Measurements from ENCODE around the gene ERICH6. TPM values are rescaled to one million over a fixed set of nuclear protein-coding genes. Genes with fewer than 3 reads are reported as not detected.

The ERICH6 gene
- total RNA-seq, 8 experiments from 2014 or later, result 0.20 to 0.43 (median 0.23) TPM; not detected in 2

DNA sequence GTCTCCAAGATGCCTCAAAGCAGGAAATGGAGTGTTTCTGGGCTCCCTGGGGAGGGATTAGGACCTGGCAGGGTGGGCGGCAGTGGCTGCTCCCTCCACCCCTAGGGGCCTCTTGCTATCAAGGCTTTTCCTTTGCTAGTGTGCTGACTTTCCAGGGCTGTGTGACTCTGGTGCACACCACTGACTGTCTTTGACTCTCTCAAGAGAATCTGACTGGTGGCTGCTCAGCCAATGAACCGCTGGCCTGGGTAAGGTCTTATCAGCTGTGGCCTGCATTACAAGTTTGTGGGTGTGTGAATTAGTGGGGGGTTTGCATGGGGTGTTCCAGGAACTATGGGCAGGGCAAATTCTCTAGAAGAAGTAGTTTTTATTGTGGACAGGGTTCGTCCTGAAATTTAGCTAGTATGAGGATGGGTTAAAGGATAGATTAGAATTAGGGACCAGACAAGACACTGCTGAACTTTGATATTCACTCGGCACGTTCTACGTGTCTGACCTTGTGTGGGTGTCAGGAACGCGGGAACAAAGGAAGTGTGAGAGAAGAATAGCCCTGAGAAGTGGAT is 29.7 kb upstream of the ERICH6 start:
- in situ Hi-C loops (cut with MboI; ENCODE audit: low pct_unique_long_range_greater_than_20kb in 2 of 9, low sequenced_read_pairs in 9 of 9, unreplicated experiment in 9 of 9), result no loop called here
- peaks cover 0 to 7% of the 10 kb centered on the region in 2 donors for H3K4me1 ChIP-seq (replicated peaks in 1 of 2)
- no peak overlapping the region for H3K27ac ChIP-seq
- peak in 3 of 8 experiments; percentile 42 to 52 (median 50) for ATAC-seq (replicated peaks in 6 of 8)
- WGBS, 10 experiments, result 60 to 95% (median 83%) methylated on average over 1 to 8 of the region's 8 CpGs; no CpG with 5 or more reads in 3 of the 10 experiments
- H3K4me3 ChIP-seq, result no peak overlapping the region

DNA sequence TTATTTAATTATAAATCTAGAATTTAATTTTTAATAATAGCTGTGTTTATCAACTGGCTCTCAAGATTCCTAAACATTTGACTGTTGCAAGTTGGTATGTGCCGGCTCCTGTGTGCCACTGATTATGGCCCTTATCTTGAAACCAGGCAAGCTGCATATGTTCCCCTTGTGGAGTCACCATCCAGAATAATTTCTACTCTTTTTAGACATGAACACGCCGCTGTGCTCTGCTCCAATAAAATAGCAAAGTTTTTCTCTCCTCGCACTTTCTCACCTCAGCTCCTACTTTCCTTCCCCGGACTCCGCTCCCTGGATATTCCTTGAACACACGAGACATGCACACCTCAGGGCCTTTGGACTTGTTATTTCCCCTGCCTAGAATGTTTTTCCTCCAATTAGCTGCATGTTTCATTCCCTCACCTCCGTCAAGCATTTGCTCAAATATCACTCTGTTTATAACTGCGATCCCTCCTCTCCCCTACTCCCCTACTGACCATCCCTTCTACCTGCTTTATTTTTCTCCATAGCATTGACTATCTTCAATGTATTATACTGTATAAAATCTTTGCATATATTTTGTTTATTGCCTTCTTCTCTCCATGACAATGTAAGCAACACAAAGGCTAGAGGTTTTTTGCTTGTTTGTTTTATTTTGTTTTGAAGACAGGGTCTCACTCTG is 26.1 kb upstream of the ERICH6 start:
- no peak overlapping the region for H3K27ac ChIP-seq
- H3K4me3 ChIP-seq, result no peak overlapping the region
- no peaks in the 10 kb centered on the region for H3K4me1 ChIP-seq (replicated peaks in 1 of 2)
- WGBS, 10 experiments, result 85 to 100% (median 93%) methylated on average over 5 to 9 of the region's 9 CpGs
- in situ Hi-C loops (cut with MboI; ENCODE audit: low pct_unique_long_range_greater_than_20kb in 2 of 9, low sequenced_read_pairs in 9 of 9, unreplicated experiment in 9 of 9), result no loop called here
- ATAC-seq (replicated peaks in 6 of 8), result no peak

DNA sequence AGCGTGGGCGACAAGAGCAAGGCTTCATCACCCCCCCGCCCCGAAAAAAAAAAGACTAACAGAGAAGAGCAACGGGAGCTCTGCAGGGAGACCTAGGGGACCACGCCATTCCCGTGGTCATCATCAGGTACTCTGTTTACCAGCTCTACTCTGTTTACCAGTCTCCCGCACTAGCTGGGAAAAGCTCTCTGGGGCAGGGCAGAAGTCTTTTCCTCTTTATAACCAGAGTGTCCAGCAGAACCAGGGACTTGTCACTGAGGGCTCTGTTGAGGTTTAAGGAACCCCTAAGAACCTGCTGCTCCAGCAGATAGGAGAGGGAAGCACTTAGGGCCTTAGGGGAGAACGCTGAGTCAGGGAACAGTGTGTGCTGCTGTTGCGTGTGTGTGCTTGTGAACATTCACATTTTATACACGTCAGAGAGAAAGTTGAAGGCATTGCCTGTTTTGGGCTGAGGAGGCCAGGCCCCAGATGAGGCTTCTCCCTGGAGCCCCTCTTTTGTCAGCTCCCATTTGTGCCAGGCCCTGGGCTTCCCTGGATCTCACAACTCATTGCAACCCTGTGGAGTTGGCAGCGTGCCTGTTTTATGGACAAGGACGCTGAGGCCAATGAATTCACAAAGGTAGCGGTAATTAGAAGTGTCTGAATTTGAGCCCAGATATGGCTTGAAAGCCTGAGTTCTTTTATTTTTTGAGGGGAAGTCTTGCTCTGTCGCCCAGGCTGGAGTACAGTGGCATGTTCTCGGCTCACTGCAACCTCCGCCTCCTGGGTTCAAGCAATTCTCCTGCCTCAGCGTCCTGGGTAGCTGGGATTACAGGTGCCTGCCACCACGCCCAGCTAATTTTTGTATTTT is 24.2 kb upstream of the ERICH6 start:
- 60 to 100% (median 86%) methylated on average over 1 to 7 of the region's 19 CpGs; no CpG with 5 or more reads in 2 of the 10 experiments for WGBS, 10 experiments
- Histone ChIP-seq H3K4me1 (replicated peaks in 1 of 2) (no peaks in the 10 kb centered on the region), H3K4me3 (no peak overlapping the region), H3K27ac (no peak overlapping the region)
- no peak for ATAC-seq (replicated peaks in 6 of 8)
- in situ Hi-C loops (cut with MboI; ENCODE audit: low pct_unique_long_range_greater_than_20kb in 2 of 9, low sequenced_read_pairs in 9 of 9, unreplicated experiment in 9 of 9), result no loop called here

DNA sequence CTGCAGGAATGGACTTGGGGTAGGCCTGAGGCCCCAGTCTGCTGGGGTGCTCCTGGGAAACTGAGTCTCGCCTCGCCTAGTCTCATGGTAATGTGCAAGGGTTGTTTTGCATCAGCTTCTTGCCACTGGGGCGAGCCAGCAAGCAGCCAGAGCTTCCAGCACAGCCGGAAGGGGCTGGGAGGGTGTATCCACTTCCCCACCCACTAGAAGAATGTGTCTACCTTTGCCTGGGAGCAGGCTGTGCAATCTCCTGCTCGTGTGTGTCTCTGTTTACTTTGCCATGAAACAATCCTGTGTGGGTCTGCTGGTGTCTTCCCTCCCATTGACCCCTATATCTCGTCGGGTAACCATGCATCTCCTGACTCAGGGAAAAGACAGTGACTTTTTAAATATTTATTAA is 21.8 kb upstream of the ERICH6 start:
- 60 to 100% (median 85%) methylated on average over 1 to 5 of the region's 7 CpGs; no CpG with 5 or more reads in 1 of the 10 experiments for whole genome bisulfite sequencing, 10 experiments
- H3K4me3 ChIP-seq, result no peak overlapping the region
- peak in 1 of 8 experiments; percentile 24 for ATAC-seq (replicated peaks in 6 of 8)
- no peak overlapping the region for H3K27ac ChIP-seq
- peaks cover 6% of the 10 kb centered on the region in 2 donors for H3K4me1 ChIP-seq (replicated peaks in 1 of 2)
- in situ Hi-C loops (cut with MboI; ENCODE audit: low pct_unique_long_range_greater_than_20kb in 2 of 9, low sequenced_read_pairs in 9 of 9, unreplicated experiment in 9 of 9), result no loop called here

DNA sequence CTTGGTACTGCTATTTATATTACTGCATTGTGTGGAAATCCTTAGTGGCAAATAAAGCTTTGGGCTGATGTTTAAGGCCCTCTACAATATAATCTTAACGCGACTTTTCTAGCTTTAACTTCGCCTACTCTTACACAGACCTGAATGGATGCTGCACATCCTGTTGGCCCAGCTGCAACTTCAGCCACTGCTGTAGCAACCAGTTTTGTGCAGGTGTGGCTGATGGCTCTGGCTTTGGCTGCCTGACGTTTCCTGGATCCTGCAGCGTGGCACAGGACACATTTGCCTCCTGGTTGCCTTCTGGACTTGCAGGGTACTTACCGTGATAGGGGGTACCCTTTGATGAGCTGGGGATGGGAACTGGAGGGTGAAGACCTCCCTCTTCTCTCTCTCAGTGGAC is 20.2 kb upstream of the ERICH6 start:
- Histone ChIP-seq H3K4me1 (replicated peaks in 1 of 2) (peaks cover 6% of the 10 kb centered on the region in 2 donors), H3K4me3 (no peak overlapping the region), H3K27ac (no peak overlapping the region)
- no peak for ATAC-seq (replicated peaks in 6 of 8)
- in situ Hi-C loops (cut with MboI; ENCODE audit: low pct_unique_long_range_greater_than_20kb in 2 of 9, low sequenced_read_pairs in 9 of 9, unreplicated experiment in 9 of 9), result loop anchor here in 2 of 9 experiments (25.0 kb wide), 1 partner anchor 138 kb away; no protein-coding TSS in a partner anchor
- WGBS, 10 experiments, result 60 to 100% (median 89%) methylated on average over 1 to 6 of the region's 6 CpGs; no CpG with 5 or more reads in 1 of the 10 experiments

DNA sequence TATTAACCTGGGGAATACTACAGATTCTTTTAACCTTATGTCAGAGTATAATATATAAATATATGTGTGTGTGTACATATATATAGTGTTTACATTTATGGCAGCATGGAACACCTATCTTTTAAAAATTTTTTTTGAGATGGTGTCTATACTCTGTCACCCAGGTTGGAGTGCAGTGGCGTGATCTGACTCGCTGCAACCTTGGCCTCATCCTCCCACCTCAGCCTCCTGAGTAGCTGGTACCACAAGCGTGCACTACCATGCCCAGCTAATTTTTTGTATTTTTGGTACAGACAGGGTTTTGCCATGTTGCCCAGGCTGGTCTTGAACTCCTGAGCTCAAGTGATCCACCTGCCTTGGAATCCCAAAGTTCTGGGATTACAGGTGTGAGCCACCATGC is 18.5 kb upstream of the ERICH6 start:
- H3K4me1 ChIP-seq (replicated peaks in 1 of 2), result peaks cover 6% of the 10 kb centered on the region in 2 donors
- in situ Hi-C loops (cut with MboI; ENCODE audit: low pct_unique_long_range_greater_than_20kb in 2 of 9, low sequenced_read_pairs in 9 of 9, unreplicated experiment in 9 of 9), result loop anchor here in 2 of 9 experiments (25.0 kb wide), 1 partner anchor 140 kb away; no protein-coding TSS in a partner anchor
- no peak overlapping the region for H3K27ac ChIP-seq
- WGBS, 10 experiments, result 90 to 100% (median 100%) methylated on average over 1 to 3 of the region's 3 CpGs; no CpG with 5 or more reads in 4 of the 10 experiments
- no peak for ATAC-seq (replicated peaks in 6 of 8)
- no peak overlapping the region for H3K4me3 ChIP-seq

DNA sequence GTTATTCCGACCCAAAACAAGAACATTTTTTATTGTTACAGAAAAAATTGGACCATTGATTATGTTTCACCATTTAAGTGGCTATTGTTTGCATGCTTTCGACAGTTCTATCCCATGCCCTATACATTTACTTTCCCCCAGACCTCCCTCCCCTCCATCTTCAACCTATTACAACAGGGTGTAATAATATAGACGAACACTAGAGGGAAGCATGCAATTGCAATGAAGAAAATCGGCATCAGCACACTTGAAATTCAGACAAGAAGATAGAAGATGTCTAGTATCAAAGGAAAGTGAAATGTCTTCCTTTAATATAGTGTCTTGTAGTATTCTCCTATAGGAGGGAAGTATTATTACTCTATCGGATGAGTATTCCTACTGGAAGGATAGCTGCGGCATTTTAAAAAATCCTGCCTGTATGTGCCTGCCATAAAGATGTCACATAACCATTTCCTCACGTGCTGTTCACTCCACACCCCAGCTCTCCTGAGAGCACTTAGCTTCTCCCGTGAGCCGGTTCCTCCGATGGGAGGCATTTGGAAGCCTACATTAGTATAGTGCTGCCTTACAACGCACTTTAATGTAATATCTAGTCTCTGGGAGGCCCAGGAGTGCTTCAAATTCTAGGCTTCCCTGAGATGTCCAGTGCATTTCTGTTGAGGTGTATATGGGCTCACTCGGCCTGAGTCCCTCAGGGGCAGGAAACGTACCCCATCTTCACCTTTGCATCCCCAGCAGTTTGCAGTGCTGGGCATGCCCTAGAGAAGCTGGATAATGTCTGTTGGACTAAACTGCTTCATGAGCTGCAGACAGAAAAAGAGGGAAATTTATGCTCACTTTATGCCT is 17.8 kb upstream of the ERICH6 start:
- H3K4me3 ChIP-seq, result peak overlapping the region in 1 of 5 donors; percentile 23
- in situ Hi-C loops (cut with MboI; ENCODE audit: low pct_unique_long_range_greater_than_20kb in 2 of 9, low sequenced_read_pairs in 9 of 9, unreplicated experiment in 9 of 9), result loop anchor here in 2 of 9 experiments (25.0 kb wide), 1 partner anchor 141 kb away; no protein-coding TSS in a partner anchor
- peak; percentile 70 to 98 (median 89) for ATAC-seq (replicated peaks in 6 of 8)
- peak overlapping the region in 1 of 2 donors; percentile 14 for H3K27ac ChIP-seq
- peaks cover 6% of the 10 kb centered on the region in 2 donors for H3K4me1 ChIP-seq (replicated peaks in 1 of 2)
- WGBS, 10 experiments, result 0 to 52% (median 9%) methylated on average over 2 to 11 of the region's 13 CpGs

DNA sequence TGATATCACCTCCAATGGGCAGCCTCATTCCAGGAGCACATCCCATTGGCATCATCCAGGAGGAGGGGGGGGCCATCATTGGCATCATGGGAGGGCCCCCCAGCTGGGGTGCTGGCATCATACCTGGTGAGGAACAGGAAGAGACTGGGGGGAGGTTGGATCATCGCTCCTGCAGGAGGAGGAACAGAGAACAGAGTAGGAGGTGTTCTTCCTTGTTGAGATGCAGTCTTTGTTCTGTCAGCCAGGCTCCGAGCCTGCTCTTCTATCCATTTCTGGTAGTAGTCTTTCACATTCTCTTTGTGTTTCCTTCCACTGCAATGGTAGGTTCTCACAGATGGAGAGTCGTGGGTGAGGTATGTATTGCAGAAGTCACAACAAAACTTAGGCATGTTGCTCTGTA is 16.7 kb upstream of the ERICH6 start:
- no peak for ATAC-seq (replicated peaks in 6 of 8)
- Histone ChIP-seq H3K4me1 (replicated peaks in 1 of 2) (peaks cover 6% of the 10 kb centered on the region in 2 donors), H3K27ac (no peak overlapping the region), H3K4me3 (no peak overlapping the region)
- in situ Hi-C loops (cut with MboI; ENCODE audit: low pct_unique_long_range_greater_than_20kb in 2 of 9, low sequenced_read_pairs in 9 of 9, unreplicated experiment in 9 of 9), result loop anchor here in 2 of 9 experiments (25.0 kb wide), 1 partner anchor 142 kb away; no protein-coding TSS in a partner anchor
- 20 to 92% (median 50%) methylated on average over 1 to 3 of the region's 3 CpGs; no CpG with 5 or more reads in 2 of the 10 experiments for WGBS, 10 experiments

DNA sequence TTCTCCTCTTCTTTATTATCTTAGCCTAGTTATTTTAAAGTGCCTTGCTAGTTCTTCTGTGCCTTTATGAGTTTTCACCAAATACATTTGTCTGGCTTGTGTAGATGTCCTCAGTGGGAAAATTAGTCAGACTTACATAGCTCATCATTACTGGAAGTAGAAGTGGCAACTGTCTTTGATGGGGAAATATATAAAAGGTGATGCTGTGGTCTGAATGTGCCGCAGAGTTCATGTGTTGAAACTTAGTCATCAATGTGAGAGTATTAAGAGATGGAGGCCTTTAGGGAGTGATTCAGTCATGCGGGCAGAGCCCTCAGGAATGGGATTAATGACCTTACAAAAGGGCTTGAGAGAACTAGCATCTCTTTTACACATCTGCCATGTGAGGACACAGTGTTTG is 6.4 kb upstream of the ERICH6 start:
- in situ Hi-C loops (cut with MboI; ENCODE audit: low pct_unique_long_range_greater_than_20kb in 2 of 9, low sequenced_read_pairs in 9 of 9, unreplicated experiment in 9 of 9), result loop anchor here in 2 of 9 experiments (25.0 kb wide), 1 partner anchor 152 kb away; no protein-coding TSS in a partner anchor
- WGBS, 10 experiments, result 33 to 100% (median 93%) methylated on average over 1 to 2 of the region's 2 CpGs; no CpG with 5 or more reads in 2 of the 10 experiments
- Histone ChIP-seq H3K27ac (no peak overlapping the region), H3K4me1 (replicated peaks in 1 of 2) (no peaks in the 10 kb centered on the region), H3K4me3 (no peak overlapping the region)
- no peak for ATAC-seq (replicated peaks in 6 of 8)

DNA sequence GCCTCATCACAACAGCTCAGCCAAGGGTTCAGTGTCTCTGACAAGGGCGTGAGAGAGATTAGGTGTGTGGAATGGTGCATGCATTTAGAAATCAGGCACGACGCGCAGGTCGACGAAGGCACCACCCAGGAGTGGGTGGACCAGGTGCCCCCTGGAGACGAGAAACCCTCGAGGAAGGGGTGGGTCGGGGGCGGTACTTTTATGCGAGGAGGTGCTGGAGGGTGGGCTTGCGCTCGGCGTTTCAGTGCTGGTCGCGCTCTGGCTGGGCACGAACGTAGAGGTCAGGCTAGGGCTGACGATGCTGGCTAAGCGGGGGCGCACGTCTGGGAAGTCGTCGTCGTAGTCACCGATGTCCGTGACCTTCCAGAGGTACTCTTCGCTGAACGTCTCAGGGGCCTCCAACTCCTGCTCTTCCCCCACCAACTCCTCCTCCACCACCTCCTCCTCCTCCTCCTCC is 393 bp downstream of the ERICH6 start:
- 16 to 90% (median 19%) methylated on average over 2 to 7 of the region's 29 CpGs; no CpG with 5 or more reads in 7 of the 10 experiments for WGBS, 10 experiments
- in situ Hi-C loops (cut with MboI; ENCODE audit: low pct_unique_long_range_greater_than_20kb in 2 of 9, low sequenced_read_pairs in 9 of 9, unreplicated experiment in 9 of 9), result loop anchor here in 2 of 9 experiments (25.0 kb wide), 1 partner anchor 159 kb away; no protein-coding TSS in a partner anchor
- peaks cover 0 to 4% of the 10 kb centered on the region in 2 donors for H3K4me1 ChIP-seq (replicated peaks in 1 of 2)
- ATAC-seq (replicated peaks in 6 of 8), result peak in 5 of 8 experiments; percentile 43 to 69 (median 57)
- peak overlapping the region in 1 of 2 donors; percentile 71 for H3K27ac ChIP-seq
- H3K4me3 ChIP-seq, result peak overlapping the region; percentile 51 to 70 (median 53)

DNA sequence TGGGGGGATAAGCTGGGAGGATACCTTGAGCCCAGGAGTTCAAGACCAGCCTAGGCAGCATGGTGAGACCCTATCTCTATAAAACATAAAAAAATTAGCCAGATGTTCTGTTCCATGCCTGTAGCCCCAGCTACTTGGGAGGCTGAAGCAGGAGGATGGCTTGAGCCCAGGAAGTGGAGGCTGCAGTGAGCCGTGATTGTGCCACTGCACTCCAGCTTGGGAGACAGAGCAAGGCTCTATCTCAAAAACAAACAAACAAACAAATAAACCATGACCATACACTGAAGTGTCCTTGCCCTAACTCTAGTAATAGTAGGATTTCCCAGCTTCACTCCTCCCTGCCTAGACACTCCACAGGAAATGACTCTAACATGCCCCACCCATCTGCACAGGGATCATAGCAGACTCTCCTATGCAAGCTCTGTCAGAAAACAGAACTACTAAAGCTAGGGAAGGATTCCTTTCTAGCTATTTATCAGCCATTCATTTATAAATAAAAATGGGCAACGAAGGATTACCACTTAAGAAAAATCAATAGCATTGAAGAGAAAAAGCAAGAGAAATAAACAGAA is 4.6 kb downstream of the ERICH6 start:
- ATAC-seq (replicated peaks in 6 of 8), result peak in 2 of 8 experiments; percentile 69 to 76
- no peak overlapping the region for H3K27ac ChIP-seq
- peaks cover 0 to 4% of the 10 kb centered on the region in 2 donors for H3K4me1 ChIP-seq (replicated peaks in 1 of 2)
- H3K4me3 ChIP-seq, result no peak overlapping the region
- 58 to 89% (median 77%) methylated on average over 1 to 2 of the region's 2 CpGs for WGBS, 10 experiments
- in situ Hi-C loops (cut with MboI; ENCODE audit: low pct_unique_long_range_greater_than_20kb in 2 of 9, low sequenced_read_pairs in 9 of 9, unreplicated experiment in 9 of 9), result no loop called here

DNA sequence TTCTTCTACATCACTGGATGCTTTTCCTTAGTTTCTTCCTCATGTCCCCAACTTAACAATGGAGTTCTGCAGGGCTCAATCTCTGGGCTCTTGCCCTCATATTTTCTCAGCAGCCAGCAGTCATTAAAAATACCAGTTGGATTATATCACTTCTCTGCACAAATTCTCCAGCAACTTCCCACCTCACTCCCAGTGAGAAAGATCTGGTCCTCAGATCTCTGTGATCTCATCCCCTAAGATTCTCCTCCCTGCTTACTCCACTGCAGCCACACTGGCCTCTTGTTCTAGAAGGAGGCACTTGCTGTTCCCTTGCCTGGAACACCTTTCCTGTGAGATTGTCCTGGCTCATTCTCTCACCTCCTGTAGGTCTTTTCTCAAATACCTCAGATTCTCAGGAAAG is 6.1 kb downstream of the ERICH6 start:
- no peak for ATAC-seq (replicated peaks in 6 of 8)
- Histone ChIP-seq H3K4me3 (no peak overlapping the region), H3K27ac (no peak overlapping the region), H3K4me1 (replicated peaks in 1 of 2) (no peaks in the 10 kb centered on the region)
- in situ Hi-C loops (cut with MboI; ENCODE audit: low pct_unique_long_range_greater_than_20kb in 2 of 9, low sequenced_read_pairs in 9 of 9, unreplicated experiment in 9 of 9), result no loop called here

Measured in motor neuron (in vitro differentiated cells).